ENCODE measurements around the gene DHCR7. TPM values are rescaled to one million over a fixed set of nuclear protein-coding genes. Genes with fewer than 3 reads are reported as not detected.

DHCR7 gene
- total RNA-seq, 3 donors from 2014 or later (not counting 1 experiment from before 2014, with no cell fraction given): 12.5 to 18.1 (median 15.9) TPM

GRCh38 chr11:71414645-71415044 is 33.5 kb downstream of the DHCR7 start:
- DNase-seq (no peak), ATAC-seq (no peak)
- intact Hi-C loops (cut with micrococcal nuclease): no loop called here
- no peaks in the 10 kb centered on the region for H3K27me3 ChIP-seq (ENCODE audit: control insufficient read depth, insufficient read depth, low read length)
- Mint-ChIP-seq H3K27me3 (ENCODE audit: low read depth in 2 of 2) (peaks cover 6 to 22% of the 10 kb centered on the region in 2 donors), H3K9me3 (peaks cover 0 to 8% of the 10 kb centered on the region in 2 donors), H3K4me3 (no peak overlapping the region), H3K36me3 (no peaks in the 10 kb centered on the region), H3K4me1 (peaks cover 0 to 5% of the 10 kb centered on the region in 2 donors), H3K27ac (no peak overlapping the region)
- H3K36me3 ChIP-seq (ENCODE audit: control insufficient read depth, insufficient read depth, low read length): no peaks in the 10 kb centered on the region
- peaks cover 4% of the 10 kb centered on the region for H3K4me1 ChIP-seq (ENCODE audit: control insufficient read depth, insufficient read depth, low read length)
- no peaks in the 10 kb centered on the region for H3K9me3 ChIP-seq (ENCODE audit: control insufficient read depth, insufficient read depth, low read length)
- TF ChIP-seq CTCF (IDR thresholded peaks at IDR 0.05): no peak
- no peak overlapping the region for H3K27ac ChIP-seq (ENCODE audit: low read length)
- no peak overlapping the region for H3K4me3 ChIP-seq (ENCODE audit: low read length)

GRCh38 chr11:71410363-71410966 is 37.7 kb downstream of the DHCR7 start:
- Mint-ChIP-seq H3K36me3 (no peaks in the 10 kb centered on the region), H3K4me3 (no peak overlapping the region), H3K27ac (no peak overlapping the region), H3K9me3 (peaks cover 0 to 8% of the 10 kb centered on the region in 2 donors), H3K4me1 (peaks cover 0 to 5% of the 10 kb centered on the region in 2 donors), H3K27me3 (ENCODE audit: low read depth in 2 of 2) (peaks cover 6 to 22% of the 10 kb centered on the region in 2 donors)
- Histone ChIP-seq H3K36me3 (ENCODE audit: control insufficient read depth, insufficient read depth, low read length) (no peaks in the 10 kb centered on the region), H3K4me3 (ENCODE audit: low read length) (no peak overlapping the region), H3K27me3 (ENCODE audit: control insufficient read depth, insufficient read depth, low read length) (no peaks in the 10 kb centered on the region), H3K27ac (ENCODE audit: low read length) (no peak overlapping the region), H3K4me1 (ENCODE audit: control insufficient read depth, insufficient read depth, low read length) (no peaks in the 10 kb centered on the region), H3K9me3 (ENCODE audit: control insufficient read depth, insufficient read depth, low read length) (no peaks in the 10 kb centered on the region)
- intact Hi-C loops (cut with micrococcal nuclease): no loop called here
- no peak for TF ChIP-seq CTCF (IDR thresholded peaks at IDR 0.05)
- ATAC-seq (no peak), DNase-seq (no peak)
- 78% methylated on average over 6 of the region's 7 CpGs for WGBS (ENCODE audit: insufficient coverage)

GRCh38 chr11:71408826-71409225 is 39.4 kb downstream of the DHCR7 start:
- H3K4me1 Mint-ChIP-seq: peaks cover 0 to 5% of the 10 kb centered on the region in 2 donors
- Histone ChIP-seq H3K4me1 (ENCODE audit: control insufficient read depth, insufficient read depth, low read length) (no peaks in the 10 kb centered on the region), H3K36me3 (ENCODE audit: control insufficient read depth, insufficient read depth, low read length) (no peaks in the 10 kb centered on the region)

More at GRCh38 chr11:71408826-71409225, 39.4 kb downstream of the DHCR7 start:
- intact Hi-C loops (cut with micrococcal nuclease): no loop called here
- Histone ChIP-seq H3K4me3 (ENCODE audit: low read length) (no peak overlapping the region), H3K27ac (ENCODE audit: low read length) (no peak overlapping the region), H3K9me3 (ENCODE audit: control insufficient read depth, insufficient read depth, low read length) (no peaks in the 10 kb centered on the region), H3K27me3 (ENCODE audit: control insufficient read depth, insufficient read depth, low read length) (no peaks in the 10 kb centered on the region)
- 69% methylated on average over 2 of the region's 7 CpGs for WGBS (ENCODE audit: insufficient coverage)
- no peak for ATAC-seq
- no peak for DNase-seq
- Mint-ChIP-seq H3K27ac (no peak overlapping the region), H3K27me3 (ENCODE audit: low read depth in 2 of 2) (peaks cover under 1 to 15% of the 10 kb centered on the region in 2 donors), H3K9me3 (peaks cover 2 to 7% of the 10 kb centered on the region in 2 donors), H3K36me3 (no peaks in the 10 kb centered on the region), H3K4me3 (no peak overlapping the region)
- no peak for TF ChIP-seq CTCF (IDR thresholded peaks at IDR 0.05)
